ENCODE data around the gene CRELD2.
A peak's percentile ranks its signal among the peaks of the same experiment; 100 is the strongest.

The CRELD2 gene

DNA sequence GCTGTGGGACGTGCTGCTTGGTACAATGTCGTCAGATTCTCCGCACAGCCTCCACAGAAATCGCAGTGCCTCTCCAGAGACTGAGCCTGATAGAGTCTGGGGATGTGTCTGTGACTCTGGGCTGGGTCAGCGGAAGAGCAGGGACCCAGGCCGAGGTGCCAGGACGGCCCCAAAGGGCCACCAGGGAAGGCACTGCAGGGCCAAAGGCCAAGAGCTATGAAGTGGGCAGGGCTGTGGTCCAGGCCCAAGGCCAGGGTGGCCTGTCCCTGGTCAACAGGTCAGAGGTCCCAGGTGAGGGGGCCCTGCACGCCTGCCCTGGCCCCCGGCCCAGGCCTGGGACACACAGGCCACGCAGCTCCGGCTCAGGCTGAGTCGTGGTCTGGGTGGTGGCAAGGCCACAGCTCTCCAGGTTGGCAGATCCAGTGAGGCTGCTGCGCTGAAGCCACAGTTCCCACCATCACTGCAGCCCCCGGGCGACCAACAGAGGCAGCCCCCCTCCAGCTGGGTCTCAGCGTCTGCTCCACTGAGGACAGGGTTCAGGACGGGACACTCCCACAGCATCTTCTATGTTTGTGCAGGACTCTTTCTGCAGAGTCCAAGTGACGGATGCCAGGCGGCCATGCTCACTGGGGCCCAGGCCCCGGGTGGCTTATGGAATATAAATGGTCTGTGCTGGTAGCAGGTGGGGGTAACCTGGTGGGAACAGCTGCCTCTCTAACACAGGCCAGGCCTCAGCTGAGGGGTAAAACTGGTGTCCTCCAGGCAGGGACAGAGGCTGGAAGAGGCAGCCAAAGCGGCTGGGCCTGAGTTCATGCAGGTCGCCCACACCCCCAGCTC is 37.4 kb downstream of the CRELD2 start:
- no peak for DNase-seq
- Histone ChIP-seq H3K4me3 (ENCODE audit: low read depth, low read length) (no peak overlapping the region), H3K36me3 (no peaks in the 10 kb centered on the region), H3K4me1 (peaks cover 8% of the 10 kb centered on the region), H3K27me3 (no peaks in the 10 kb centered on the region), H3K9me3 (no peaks in the 10 kb centered on the region)
- no peak for TF ChIP-seq CTCF (IDR thresholded peaks at IDR 0.05; ENCODE audit: low read depth, low read length)

- peaks cover under 1% of the 10 kb centered on the region for H3K36me3 ChIP-seq
- H3K4me3 ChIP-seq (ENCODE audit: low read depth, low read length) = no peak overlapping the region
- no peaks in the 10 kb centered on the region for H3K27me3 ChIP-seq
- no peak for DNase-seq
- peaks cover 8% of the 10 kb centered on the region for H3K4me1 ChIP-seq
- no peaks in the 10 kb centered on the region for H3K9me3 ChIP-seq
- no peak for TF ChIP-seq CTCF (IDR thresholded peaks at IDR 0.05; ENCODE audit: low read depth, low read length)
Measured at GRCh38 chr22:49956418-49956770, 38.0 kb downstream of the CRELD2 start.

- H3K4me3 ChIP-seq (ENCODE audit: low read depth, low read length) = no peak overlapping the region
- TF ChIP-seq CTCF (IDR thresholded peaks at IDR 0.05; ENCODE audit: low read depth, low read length) = no peak
- DNase-seq = peak; percentile 13
- H3K9me3 ChIP-seq = no peaks in the 10 kb centered on the region
- peaks cover 6% of the 10 kb centered on the region for H3K36me3 ChIP-seq
- H3K27me3 ChIP-seq = no peaks in the 10 kb centered on the region
- H3K4me1 ChIP-seq = peaks cover 8% of the 10 kb centered on the region
Measured at GRCh38 chr22:49956914-49957825, 38.7 kb downstream of the CRELD2 start.

DNA sequence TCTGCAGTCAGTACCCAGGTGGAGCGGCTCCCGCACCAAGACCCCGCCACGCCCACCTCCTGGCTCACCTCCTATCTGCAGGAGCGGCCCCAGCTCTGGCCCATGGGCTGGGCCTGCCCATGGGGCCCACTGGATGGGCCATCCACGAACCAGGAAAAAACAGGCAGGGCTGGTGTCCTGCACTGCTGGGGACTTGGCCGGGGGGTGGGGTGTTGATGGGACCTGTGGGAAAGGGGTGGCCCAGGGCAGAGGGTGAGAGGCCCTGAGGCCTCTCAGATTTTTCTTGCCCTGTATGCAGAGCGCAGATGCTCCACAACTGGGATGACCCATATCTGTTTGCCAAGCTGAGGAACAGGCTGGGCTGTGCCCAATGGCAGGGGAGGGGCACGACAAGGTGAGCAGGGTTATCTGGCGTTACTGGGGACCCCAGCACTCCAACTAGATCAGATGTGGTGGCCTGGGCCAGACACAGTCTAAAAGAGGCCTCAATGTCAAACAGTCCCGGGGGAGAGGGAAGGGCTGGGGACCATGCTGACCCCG is 39.5 kb downstream of the CRELD2 start:
- TF ChIP-seq CTCF (IDR thresholded peaks at IDR 0.05; ENCODE audit: low read depth, low read length) = no peak
- Histone ChIP-seq H3K4me1 (peaks cover 11% of the 10 kb centered on the region), H3K4me3 (ENCODE audit: low read depth, low read length) (no peak overlapping the region)

GRCh38 chr22:49958366-49958921 is 40.0 kb downstream of the CRELD2 start:
- peaks cover 17% of the 10 kb centered on the region for H3K36me3 ChIP-seq
- no peak for TF ChIP-seq CTCF (IDR thresholded peaks at IDR 0.05; ENCODE audit: low read depth, low read length)
- no peak overlapping the region for H3K4me3 ChIP-seq (ENCODE audit: low read depth, low read length)
- no peaks in the 10 kb centered on the region for H3K9me3 ChIP-seq
- H3K4me1 ChIP-seq = peaks cover 15% of the 10 kb centered on the region
- peak; percentile 4 for DNase-seq
- H3K27me3 ChIP-seq = no peaks in the 10 kb centered on the region

More for the DNA sequence above, 39.5 kb downstream of the CRELD2 start:
- Histone ChIP-seq H3K27me3 (no peaks in the 10 kb centered on the region), H3K9me3 (no peaks in the 10 kb centered on the region), H3K36me3 (peaks cover 12% of the 10 kb centered on the region)
- peak; percentile 4 for DNase-seq
